GM18909 (cell line): ENCODE data around the gene SLC8A1.

Source experiments
- ATAC-seq: cut with Tn5 transposase; IDR thresholded peaks from one replicate; pipeline ENCODE4 v1.9.1; 2021; ENCODE audit warnings: mild to moderate bottlenecking; ENCODE audit not compliant: unreplicated experiment, poor library complexity

Gene SLC8A1

GRCh38 chr2:40177366-40177765 is 274.5 kb downstream of the SLC8A1 start:
- ATAC-seq = no peak

DNA sequence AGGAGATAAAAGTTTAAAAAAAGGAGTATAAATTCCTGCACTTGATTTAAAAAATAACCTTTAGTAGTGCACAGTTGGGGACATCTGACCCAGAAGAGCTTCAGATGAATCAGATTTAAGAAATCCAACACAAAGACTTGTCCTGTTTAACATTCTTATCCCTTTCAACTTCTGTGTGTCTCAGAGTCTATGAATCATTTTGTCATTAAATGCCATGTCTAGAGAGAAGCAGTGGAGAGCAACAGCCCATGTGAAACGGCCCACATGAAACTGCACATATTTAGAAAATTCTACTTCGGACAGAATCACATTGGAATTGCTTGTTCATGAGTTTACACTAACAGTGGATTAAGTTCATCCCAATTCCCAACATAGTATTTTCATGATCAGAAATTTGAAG is 278.6 kb downstream of the SLC8A1 start:
- ATAC-seq = no peak

DNA sequence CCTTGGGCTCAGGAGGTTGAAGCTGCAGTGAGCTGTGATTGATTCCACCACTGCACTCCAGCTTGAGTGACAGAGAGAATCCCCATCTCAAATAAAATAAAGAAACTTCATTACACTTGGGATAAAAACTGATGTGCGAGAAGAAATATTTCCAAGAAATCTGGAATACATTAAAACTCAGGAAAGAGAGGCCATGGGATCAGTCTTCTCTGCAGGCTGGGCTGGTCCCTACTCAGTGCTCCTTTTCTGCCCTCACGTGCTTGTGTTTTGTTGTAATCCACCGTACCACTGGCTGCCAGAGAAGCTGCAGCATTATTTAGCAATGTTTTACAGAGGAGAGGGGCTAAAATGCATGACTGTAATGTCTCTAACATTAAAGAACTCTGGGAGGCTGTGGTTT is 282.0 kb downstream of the SLC8A1 start:
- no peak for ATAC-seq

- no peak for ATAC-seq
Observed at GRCh38 chr2:40169430-40169829, 282.5 kb downstream of the SLC8A1 start.

DNA sequence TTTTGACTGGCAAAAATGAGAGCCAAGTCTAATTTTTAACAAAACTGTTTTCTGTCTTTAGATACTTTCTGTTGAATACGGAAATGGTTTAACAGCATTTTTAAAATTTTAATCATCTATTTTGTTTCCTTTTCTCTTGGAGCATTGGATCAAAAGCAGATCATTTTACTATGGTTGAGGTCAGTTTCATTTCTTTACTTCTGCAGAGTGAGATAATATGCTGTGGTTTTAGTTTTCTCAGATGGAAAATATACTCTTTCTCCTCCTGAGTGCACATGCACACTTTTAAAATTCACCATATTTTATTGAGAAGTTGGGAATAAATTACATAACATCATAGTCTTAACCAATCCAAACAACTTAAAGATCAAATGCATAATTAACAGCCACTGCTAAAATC is 283.3 kb downstream of the SLC8A1 start:
- ATAC-seq = no peak

DNA sequence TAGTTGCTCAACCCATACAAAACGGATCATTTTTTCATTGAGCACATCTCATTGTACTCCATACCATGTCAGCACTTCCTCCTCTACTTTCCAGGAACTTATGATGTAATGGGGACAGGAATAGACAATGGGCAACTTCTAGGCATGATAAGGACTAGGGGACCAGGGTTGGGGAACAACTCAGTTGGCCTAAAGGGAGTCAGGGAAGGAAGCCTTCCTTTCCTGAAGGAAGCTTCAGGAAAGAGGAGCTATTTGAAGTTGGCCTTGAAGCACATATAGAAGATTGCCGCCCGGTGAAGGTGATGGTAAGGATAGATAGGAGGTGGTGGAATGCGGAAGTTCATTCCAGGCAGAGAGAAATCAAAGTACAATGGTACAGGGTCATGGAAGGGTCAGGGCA is 283.9 kb downstream of the SLC8A1 start:
- ATAC-seq = no peak

DNA sequence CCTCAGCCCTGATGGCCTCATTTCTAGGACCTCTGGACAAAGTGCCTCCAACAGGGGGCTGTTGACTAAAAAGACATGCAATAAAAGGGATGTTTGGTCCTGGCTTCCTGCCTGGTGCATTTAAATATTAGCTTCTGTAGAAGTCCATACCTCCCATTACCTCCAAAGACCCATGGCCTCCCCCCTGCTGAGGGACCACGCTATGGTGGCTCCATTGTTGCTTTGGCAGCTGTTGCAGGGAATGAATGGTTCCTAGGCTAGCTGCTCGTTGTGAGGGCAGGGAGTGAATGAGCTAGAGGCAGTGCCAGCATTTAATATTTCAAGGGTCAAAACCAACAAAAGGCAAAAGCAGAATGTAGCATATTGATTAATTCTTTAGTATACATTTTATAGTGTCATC is 285.9 kb downstream of the SLC8A1 start:
- ATAC-seq = no peak

GRCh38 chr2:40165509-40165844 is 286.4 kb downstream of the SLC8A1 start:
- ATAC-seq = no peak

GRCh38 chr2:40164736-40165508 is 287.0 kb downstream of the SLC8A1 start:
- no peak for ATAC-seq

GRCh38 chr2:40161986-40162385 is 289.9 kb downstream of the SLC8A1 start:
- ATAC-seq = no peak

DNA sequence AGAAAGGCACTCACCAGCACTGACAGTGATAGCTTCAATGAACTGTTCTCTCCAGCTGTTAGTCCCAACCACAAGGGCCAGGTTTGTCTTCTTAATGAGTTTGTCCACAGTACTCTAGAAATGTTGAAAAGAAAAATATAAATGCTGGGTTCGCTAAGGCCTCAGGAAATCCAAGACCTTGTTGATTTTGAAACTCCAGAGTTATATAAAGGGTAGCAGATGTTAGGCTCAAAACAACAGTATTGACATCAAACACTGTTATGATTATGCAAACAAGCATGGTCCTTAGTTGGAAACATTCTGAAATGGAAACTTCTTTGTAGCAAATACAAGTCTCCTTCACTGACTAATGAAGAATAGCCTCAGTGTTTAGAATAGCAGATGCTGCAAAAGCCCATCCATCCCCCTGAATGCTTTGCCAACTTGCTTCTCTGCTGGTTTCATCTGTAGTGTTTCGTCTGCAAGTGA is 291.1 kb downstream of the SLC8A1 start:
- ATAC-seq = no peak

DNA sequence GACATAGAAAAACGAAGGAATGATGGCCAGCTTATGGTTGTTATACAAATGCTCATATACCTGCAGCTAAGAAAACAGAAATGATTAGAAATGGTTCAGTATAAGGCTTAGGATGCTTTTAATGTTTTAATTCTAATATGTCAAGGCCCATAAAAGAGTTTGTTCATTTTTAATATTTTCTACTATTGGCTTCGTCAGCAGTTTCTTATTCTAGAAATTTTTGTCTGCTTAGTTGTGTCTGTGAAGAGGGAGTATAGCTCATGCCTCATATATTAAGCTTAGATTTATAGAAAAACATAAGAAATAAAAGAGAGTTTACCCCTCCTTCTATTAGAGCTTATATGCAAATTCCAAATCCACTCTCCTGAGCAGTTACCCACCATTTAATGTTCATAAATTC is 292.6 kb downstream of the SLC8A1 start:
- no peak for ATAC-seq

- ATAC-seq = no peak
Observed at GRCh38 chr2:40158781-40159180, 293.1 kb downstream of the SLC8A1 start.

GRCh38 chr2:40155728-40156127 is 296.2 kb downstream of the SLC8A1 start:
- no peak for ATAC-seq

GRCh38 chr2:40150266-40150665 is 301.6 kb downstream of the SLC8A1 start:
- no peak for ATAC-seq

GRCh38 chr2:40148334-40148733 is 303.6 kb downstream of the SLC8A1 start:
- ATAC-seq = no peak

DNA sequence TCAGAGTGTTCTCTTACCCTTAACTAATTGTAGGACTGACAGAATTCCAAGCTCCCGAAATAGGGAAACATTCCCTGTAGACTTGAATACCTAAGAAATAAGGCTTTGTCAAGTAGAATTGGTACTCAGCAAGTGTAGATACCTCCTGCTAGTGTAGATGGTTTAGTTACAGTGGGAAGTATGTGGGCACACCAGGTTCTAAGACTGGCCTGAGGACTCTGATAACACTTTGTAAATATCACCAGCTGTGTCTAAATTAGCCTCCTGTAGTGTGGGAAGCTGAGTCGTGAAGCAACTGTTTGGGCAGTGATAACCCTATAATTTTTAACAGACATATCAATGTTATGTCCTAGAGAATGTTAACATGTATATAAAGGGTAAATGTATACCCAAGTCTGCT is 304.5 kb downstream of the SLC8A1 start:
- ATAC-seq = no peak

DNA sequence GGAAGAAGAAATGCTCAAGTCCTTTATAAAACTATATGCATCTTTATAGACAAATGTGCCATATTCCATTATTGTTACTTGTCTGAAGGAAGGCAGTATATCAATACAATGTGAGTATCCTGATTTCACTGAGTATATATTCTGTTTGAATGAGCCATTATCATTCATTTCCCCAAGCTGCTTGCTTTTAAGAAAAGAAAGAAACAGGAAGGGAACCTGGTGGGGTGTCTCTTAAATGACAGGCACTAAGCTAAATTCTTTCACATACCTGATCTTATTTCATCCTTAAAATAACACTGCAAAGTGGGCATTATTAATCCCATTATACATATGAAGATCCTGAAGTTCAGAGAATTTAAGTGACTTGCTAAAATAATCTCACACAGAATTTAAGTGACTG is 307.9 kb downstream of the SLC8A1 start:
- ATAC-seq = no peak

DNA sequence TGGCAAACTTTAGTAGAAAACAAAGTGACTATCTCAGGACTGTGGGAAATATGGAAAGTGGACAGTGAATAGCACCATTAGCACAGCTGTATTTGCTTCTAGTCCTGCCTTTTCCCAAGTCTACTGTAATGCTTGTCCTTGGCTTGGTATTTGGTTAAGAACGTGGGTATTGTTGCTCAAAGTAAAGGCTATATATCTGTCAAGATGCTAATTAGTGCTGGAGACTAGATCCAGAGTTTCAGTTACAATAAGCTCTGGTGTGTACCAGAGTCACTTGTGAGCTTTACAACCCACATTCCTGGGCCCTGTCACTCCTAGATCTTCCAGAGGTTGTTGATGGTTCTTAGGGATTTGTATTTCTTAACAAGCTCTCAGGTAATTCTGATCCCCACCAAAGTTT is 313.6 kb downstream of the SLC8A1 start:
- no peak for ATAC-seq

- ATAC-seq = no peak
Observed at GRCh38 chr2:40131081-40131704, 320.7 kb downstream of the SLC8A1 start.

GRCh38 chr2:40130251-40130994 is 321.5 kb downstream of the SLC8A1 start:
- ATAC-seq = no peak
